ENCODE measurements around the gene GPC5. TPM values are rescaled to one million over a fixed set of nuclear protein-coding genes. Genes with fewer than 3 reads are reported as not detected.

Gene GPC5
- polyA plus RNA-seq, 3 donors from 2014 or later: 0.58 TPM; not detected in 2

DNA sequence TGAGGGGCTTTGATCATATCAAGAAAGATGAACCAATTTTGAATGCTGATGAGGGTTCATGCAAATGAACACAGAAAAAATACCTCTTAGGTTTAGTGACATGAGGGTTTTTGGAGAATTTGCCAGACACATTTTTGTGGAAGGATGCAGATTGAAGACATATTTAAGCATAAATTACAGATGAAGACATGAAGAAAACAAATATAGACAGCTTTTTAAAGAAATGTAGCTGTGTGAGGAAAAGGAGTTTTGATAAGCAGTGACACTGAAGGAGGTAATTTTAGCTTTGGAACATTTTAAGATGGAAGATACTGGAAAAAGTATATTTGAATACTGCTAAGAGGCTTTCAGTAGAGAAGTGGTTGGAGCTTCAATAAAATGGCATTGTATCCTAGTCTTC is 1017.4 kb downstream of the GPC5 start:
- Mint-ChIP-seq H3K27ac (no peak overlapping the region), H3K9me3 (peaks cover 8 to 46% (median 27%) of the 10 kb centered on the region in 6 donors), H3K4me1 (no peaks in the 10 kb centered on the region), H3K27me3 (ENCODE audit: low read depth in 3 of 3) (peaks cover 0 to 2% (median 0%) of the 10 kb centered on the region in 3 donors), H3K4me3 (no peak overlapping the region), H3K36me3 (no peaks in the 10 kb centered on the region)
- no peak for DNase-seq

GRCh38 chr13:92418818-92419412 is 1020.5 kb downstream of the GPC5 start:
- peaks cover 0 to 4% (median 0%) of the 10 kb centered on the region in 3 donors for H3K27me3 Mint-ChIP-seq (ENCODE audit: low read depth in 3 of 3)
- no peak overlapping the region for H3K27ac Mint-ChIP-seq
- H3K4me1 Mint-ChIP-seq: no peaks in the 10 kb centered on the region
- no peak overlapping the region for H3K4me3 Mint-ChIP-seq
- no peak for DNase-seq
- H3K9me3 Mint-ChIP-seq: peaks cover 12 to 48% (median 33%) of the 10 kb centered on the region in 6 donors
- H3K36me3 Mint-ChIP-seq: no peaks in the 10 kb centered on the region

DNA sequence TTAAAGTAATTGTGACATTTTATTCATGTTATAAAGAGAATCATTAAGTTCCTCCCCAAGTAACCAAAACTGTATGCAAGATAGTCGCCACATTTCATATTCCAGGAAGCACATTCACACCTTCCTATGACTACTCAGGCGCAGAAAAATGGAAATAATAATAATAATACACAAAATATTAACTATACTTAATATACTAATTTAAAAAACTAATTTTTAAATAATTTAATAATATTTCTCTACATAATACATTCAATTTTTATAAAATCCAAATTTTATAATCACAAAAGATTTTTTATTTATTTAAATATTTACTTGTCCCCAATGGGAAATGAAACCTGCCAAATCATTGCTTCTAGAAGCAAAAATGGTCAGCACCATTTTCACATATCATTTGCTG is 1030.8 kb downstream of the GPC5 start:
- Mint-ChIP-seq H3K4me3 (no peak overlapping the region), H3K9me3 (peaks cover 11 to 60% (median 30%) of the 10 kb centered on the region in 6 donors), H3K4me1 (no peaks in the 10 kb centered on the region), H3K27me3 (ENCODE audit: low read depth in 3 of 3) (peaks cover 0 to 2% (median 0%) of the 10 kb centered on the region in 3 donors), H3K27ac (no peak overlapping the region), H3K36me3 (no peaks in the 10 kb centered on the region)
- DNase-seq: no peak

GRCh38 chr13:92433386-92433785 is 1035.0 kb downstream of the GPC5 start:
- Mint-ChIP-seq H3K9me3 (peaks cover 14 to 50% (median 26%) of the 10 kb centered on the region in 6 donors), H3K4me1 (no peaks in the 10 kb centered on the region), H3K27me3 (ENCODE audit: low read depth in 3 of 3) (no peaks in the 10 kb centered on the region), H3K36me3 (no peaks in the 10 kb centered on the region), H3K4me3 (no peak overlapping the region), H3K27ac (no peak overlapping the region)
- DNase-seq: no peak

GRCh38 chr13:92433963-92434362 is 1035.5 kb downstream of the GPC5 start:
- Mint-ChIP-seq H3K27me3 (ENCODE audit: low read depth in 3 of 3) (no peaks in the 10 kb centered on the region), H3K36me3 (no peaks in the 10 kb centered on the region), H3K9me3 (peaks cover 18 to 51% (median 27%) of the 10 kb centered on the region in 6 donors), H3K4me1 (no peaks in the 10 kb centered on the region), H3K4me3 (no peak overlapping the region), H3K27ac (no peak overlapping the region)
- no peak for DNase-seq

DNA sequence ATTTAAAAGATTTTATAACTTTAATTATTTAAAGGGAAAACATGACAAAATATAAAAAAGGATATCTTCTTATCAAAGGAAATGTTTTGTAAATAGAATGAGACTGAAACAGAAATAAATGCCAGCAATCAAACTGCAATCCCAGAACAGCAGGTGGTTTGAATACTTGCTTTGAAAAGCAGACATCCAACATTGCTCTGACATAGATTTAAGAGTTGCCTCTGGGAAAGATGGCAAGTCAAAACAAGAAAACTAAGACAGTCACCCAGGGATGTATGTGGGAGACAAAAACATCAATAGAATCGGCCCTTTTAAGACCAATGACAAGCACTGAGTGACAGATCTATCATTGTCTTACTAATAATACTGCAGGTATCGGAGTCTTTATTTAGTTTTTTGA is 1038.5 kb downstream of the GPC5 start:
- Mint-ChIP-seq H3K4me1 (no peaks in the 10 kb centered on the region), H3K36me3 (no peaks in the 10 kb centered on the region), H3K9me3 (peaks cover 21 to 52% (median 28%) of the 10 kb centered on the region in 6 donors), H3K4me3 (no peak overlapping the region), H3K27ac (no peak overlapping the region), H3K27me3 (ENCODE audit: low read depth in 3 of 3) (peaks cover 0 to 2% (median 0%) of the 10 kb centered on the region in 3 donors)
- no peak for DNase-seq

GRCh38 chr13:92444244-92444643 is 1045.8 kb downstream of the GPC5 start:
- Mint-ChIP-seq H3K9me3 (peaks cover 10 to 33% (median 21%) of the 10 kb centered on the region in 6 donors), H3K27ac (no peak overlapping the region), H3K4me1 (no peaks in the 10 kb centered on the region), H3K36me3 (no peaks in the 10 kb centered on the region), H3K4me3 (no peak overlapping the region), H3K27me3 (ENCODE audit: low read depth in 3 of 3) (peaks cover 0 to 2% (median 2%) of the 10 kb centered on the region in 3 donors)
- no peak for DNase-seq

DNA sequence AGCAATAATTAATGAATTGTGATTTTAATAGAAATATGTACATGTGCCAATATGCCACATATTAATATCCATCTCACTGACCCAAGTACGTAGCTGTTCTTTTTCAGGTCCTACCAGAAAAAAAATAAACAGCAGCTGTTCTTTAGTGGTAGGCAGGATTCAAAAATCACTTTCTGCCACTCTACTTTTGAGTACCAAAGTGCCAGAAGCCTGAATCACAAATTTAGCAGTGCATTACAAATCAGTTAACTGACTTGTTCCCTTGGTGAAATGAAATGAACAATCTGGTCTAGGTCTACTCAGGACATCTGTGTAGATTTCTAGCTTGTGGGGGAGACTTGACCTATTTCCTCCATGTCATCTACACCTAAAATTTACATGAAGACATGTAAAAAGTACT is 1052.6 kb downstream of the GPC5 start:
- no peak for DNase-seq
- H3K27me3 Mint-ChIP-seq (ENCODE audit: low read depth in 3 of 3): no peaks in the 10 kb centered on the region
- H3K9me3 Mint-ChIP-seq: peaks cover 0 to 32% (median 22%) of the 10 kb centered on the region in 6 donors
- H3K36me3 Mint-ChIP-seq: no peaks in the 10 kb centered on the region
- no peak overlapping the region for H3K27ac Mint-ChIP-seq
- no peaks in the 10 kb centered on the region for H3K4me1 Mint-ChIP-seq
- H3K4me3 Mint-ChIP-seq: no peak overlapping the region

DNA sequence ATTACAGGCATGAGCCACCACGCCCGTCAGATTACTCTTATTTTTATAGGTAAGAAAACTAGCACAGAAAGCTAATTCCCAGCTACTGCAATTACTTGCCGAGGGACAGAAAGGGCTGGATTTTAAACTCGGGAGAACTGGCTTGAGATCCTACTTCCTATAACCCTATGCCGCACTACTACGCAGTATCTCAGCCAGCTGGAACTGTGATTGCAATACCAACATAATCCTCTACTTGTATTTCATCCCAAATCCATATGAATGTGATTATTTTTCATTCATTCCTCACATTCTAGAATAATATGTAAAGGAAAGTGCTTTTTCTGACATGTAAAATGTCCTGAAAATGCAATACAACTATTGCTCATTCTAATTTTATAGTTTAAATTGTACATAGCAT is 1054.4 kb downstream of the GPC5 start:
- Mint-ChIP-seq H3K4me1 (no peaks in the 10 kb centered on the region), H3K36me3 (no peaks in the 10 kb centered on the region), H3K27ac (no peak overlapping the region), H3K9me3 (peaks cover 8 to 31% (median 18%) of the 10 kb centered on the region in 6 donors), H3K4me3 (no peak overlapping the region), H3K27me3 (ENCODE audit: low read depth in 3 of 3) (no peaks in the 10 kb centered on the region)
- DNase-seq: no peak

GRCh38 chr13:92459306-92459705 is 1060.9 kb downstream of the GPC5 start:
- Mint-ChIP-seq H3K4me3 (no peak overlapping the region), H3K36me3 (no peaks in the 10 kb centered on the region)

DNA sequence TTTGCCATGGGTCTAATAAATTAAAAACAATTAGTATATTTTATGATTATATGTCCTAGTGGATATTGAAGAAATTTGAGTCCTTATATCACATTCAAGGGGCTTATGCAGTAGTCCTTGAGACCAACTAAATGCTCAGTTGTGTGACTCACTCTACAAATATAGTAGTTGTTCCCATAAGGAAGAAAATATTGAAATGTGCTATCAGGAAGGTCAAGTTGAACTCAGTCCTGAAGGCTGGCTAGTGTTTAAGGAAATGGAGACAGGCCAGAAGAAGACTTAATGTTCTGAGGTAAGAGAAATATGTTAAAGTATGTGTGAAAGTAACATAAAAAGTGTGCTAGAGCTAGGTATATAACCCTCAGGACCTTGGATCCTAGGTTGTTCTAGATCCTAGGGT is 1062.1 kb downstream of the GPC5 start:
- Mint-ChIP-seq H3K27me3 (ENCODE audit: low read depth in 3 of 3) (no peaks in the 10 kb centered on the region), H3K27ac (no peak overlapping the region), H3K9me3 (peaks cover 15 to 38% (median 18%) of the 10 kb centered on the region in 6 donors), H3K4me3 (no peak overlapping the region), H3K4me1 (no peaks in the 10 kb centered on the region), H3K36me3 (no peaks in the 10 kb centered on the region)
- no peak for DNase-seq

More at GRCh38 chr13:92459306-92459705, 1060.9 kb downstream of the GPC5 start:
- no peaks in the 10 kb centered on the region for H3K27me3 Mint-ChIP-seq (ENCODE audit: low read depth in 3 of 3)
- peaks cover 15 to 38% (median 18%) of the 10 kb centered on the region in 6 donors for H3K9me3 Mint-ChIP-seq
- H3K27ac Mint-ChIP-seq: no peak overlapping the region
- no peaks in the 10 kb centered on the region for H3K4me1 Mint-ChIP-seq
- no peak for DNase-seq

DNA sequence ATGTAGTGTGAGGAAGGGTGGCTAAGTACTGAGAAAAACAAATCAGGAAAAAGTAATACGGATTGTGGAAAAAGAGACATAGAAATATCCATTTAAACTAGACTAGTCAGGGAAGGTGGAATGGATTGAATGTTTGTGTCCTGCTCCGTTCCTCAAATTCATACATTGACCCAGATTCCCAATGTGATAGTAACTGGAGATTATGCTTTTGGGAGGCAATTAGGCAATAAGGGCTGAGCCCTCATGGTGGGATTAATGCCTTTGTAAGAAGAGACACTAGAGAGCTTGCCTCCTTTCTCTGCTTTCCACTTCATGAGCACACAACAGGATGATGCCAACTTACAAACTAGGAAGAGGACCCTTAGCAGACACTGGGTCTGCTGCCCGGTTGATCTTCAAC is 1063.0 kb downstream of the GPC5 start:
- peaks cover 15 to 34% (median 19%) of the 10 kb centered on the region in 6 donors for H3K9me3 Mint-ChIP-seq
- H3K4me1 Mint-ChIP-seq: no peaks in the 10 kb centered on the region
- no peak overlapping the region for H3K27ac Mint-ChIP-seq
- H3K4me3 Mint-ChIP-seq: no peak overlapping the region
- no peaks in the 10 kb centered on the region for H3K36me3 Mint-ChIP-seq
- DNase-seq: no peak
- H3K27me3 Mint-ChIP-seq (ENCODE audit: low read depth in 3 of 3): no peaks in the 10 kb centered on the region

DNA sequence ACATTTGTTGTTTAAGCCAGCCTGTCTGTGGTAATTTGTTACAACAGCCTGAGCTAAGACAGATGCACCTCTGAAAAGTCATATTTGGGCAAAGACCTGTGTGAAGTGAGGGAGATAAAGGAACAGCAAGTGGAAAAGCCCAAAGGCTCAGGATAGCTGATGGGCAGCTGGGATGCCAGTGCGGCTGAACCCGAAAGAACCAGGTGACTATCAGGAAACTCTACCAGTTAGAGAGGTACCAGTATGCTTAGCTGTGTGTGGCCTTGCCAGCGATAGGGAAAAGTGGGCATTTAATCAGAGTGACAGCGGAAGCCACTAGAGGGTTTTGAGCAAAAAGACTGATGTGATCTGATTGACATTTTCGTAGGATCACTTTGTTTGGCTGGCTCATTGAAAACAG is 1063.4 kb downstream of the GPC5 start:
- no peak overlapping the region for H3K27ac Mint-ChIP-seq
- no peaks in the 10 kb centered on the region for H3K4me1 Mint-ChIP-seq

DNA sequence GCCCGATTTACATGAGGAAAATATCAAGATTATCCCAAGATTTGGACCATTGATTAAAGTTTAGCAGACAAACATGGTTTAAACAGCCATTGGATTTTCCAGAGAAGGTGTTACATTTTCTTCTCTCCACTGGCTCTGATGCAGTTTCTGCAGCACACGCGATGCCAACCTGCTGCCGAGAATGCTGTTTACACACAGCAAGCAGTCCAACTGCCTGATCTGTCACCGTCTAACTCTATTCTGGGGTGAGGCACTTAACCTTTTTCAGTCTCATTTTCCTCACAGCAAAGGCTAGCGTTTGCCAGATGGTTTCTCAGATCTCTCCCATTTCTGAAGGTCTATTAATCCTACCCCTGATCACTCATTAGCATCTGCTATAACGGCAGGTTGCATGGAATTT is 1064.7 kb downstream of the GPC5 start:
- Mint-ChIP-seq H3K27me3 (ENCODE audit: low read depth in 3 of 3) (no peaks in the 10 kb centered on the region), H3K4me1 (no peaks in the 10 kb centered on the region), H3K27ac (no peak overlapping the region), H3K4me3 (no peak overlapping the region), H3K9me3 (peaks cover 13 to 33% (median 18%) of the 10 kb centered on the region in 6 donors), H3K36me3 (no peaks in the 10 kb centered on the region)
- no peak for DNase-seq

More for the DNA sequence above, 1063.4 kb downstream of the GPC5 start:
- no peaks in the 10 kb centered on the region for H3K27me3 Mint-ChIP-seq (ENCODE audit: low read depth in 3 of 3)
- H3K9me3 Mint-ChIP-seq: peaks cover 15 to 31% (median 18%) of the 10 kb centered on the region in 6 donors
- DNase-seq: no peak
- H3K4me3 Mint-ChIP-seq: no peak overlapping the region
- no peaks in the 10 kb centered on the region for H3K36me3 Mint-ChIP-seq

Measured in immature natural killer cell (primary cell).